PC-3 (cell line): Measurements from ENCODE around the gene CROCC2. TPM values are rescaled to one million over a fixed set of nuclear protein-coding genes. Genes with fewer than 3 reads are reported as not detected.

Source experiments
- ATAC-seq: fragments of 200-7000 bp; cut with Tn5 transposase; 2 replicates; pipeline ENCODE4 v1.9.1; 2020; ENCODE audit warnings: mild to moderate bottlenecking, moderate library complexity
- BruUV-seq: library from RNA; stranded (reverse); fragments of 400-500 nt; replicated peaks from 2 replicates; lab custom pipeline; 2021; lab: Mats Ljungman, UMichigan
- CTCF ChIA-PET: fragments of 300-600 bp; sonication (Branson Sonifier 250); formaldehyde crosslinking; loops from one replicate; lab custom pipeline; 2022; ENCODE audit warnings: antibody characterized with exemption; lab: Charles Lee
- POLR2A ChIA-PET: fragments of 300-600 bp; sonication (Branson Sonifier 250); formaldehyde crosslinking; loops from one replicate; lab custom pipeline; 2022; ENCODE audit warnings: antibody characterized with exemption; ENCODE audit not compliant: unreplicated experiment; lab: Charles Lee
- DNase-seq: peaks from one replicate; pipeline ENCODE4 v3.0.0-alpha.2; 2015
- H2AFZ ChIP-seq: fragments of 300-600 bp; sonication (generic); 2 replicates; pipeline ENCODE4 v1.6.0; 2016; ENCODE audit warnings: antibody characterized with exemption, low read length
- H3F3A ChIP-seq: fragments of 300-600 bp; sonication (generic); one replicate; pipeline ENCODE4 v1.6.0; 2017; ENCODE audit warnings: antibody characterized with exemption, low read length, control low read depth, mild to moderate bottlenecking; ENCODE audit not compliant: unreplicated experiment
- H3K27ac ChIP-seq: fragments of 300-600 bp; sonication (generic); 2 replicates; pipeline ENCODE4 v1.5.1; 2016; ENCODE audit warnings: mild to moderate bottlenecking, low read length
- H3K27me3 ChIP-seq: fragments of 300-600 bp; sonication (generic); 2 replicates; pipeline ENCODE4 v1.6.1; 2016; ENCODE audit warnings: low read length, mixed read lengths
- H3K36me3 ChIP-seq: fragments of 300-600 bp; sonication (generic); 2 replicates; pipeline ENCODE4 v1.6.1; 2016; ENCODE audit warnings: low read depth, mixed run types, low read length, mixed read lengths
- H3K4me1 ChIP-seq: fragments of 300-600 bp; sonication (generic); 2 replicates; pipeline ENCODE4 v1.5.1; 2016; ENCODE audit warnings: low read length; ENCODE audit not compliant: insufficient read depth
- H3K4me2 ChIP-seq: fragments of 300-600 bp; sonication (generic); 2 replicates; pipeline ENCODE4 v1.6.0; 2016; ENCODE audit warnings: low read length
- H3K4me3 ChIP-seq: fragments of 300-600 bp; sonication (generic); 2 replicates; pipeline ENCODE4 v1.5.1; 2016; ENCODE audit warnings: mild to moderate bottlenecking, low read length, mixed read lengths
- H3K79me2 ChIP-seq: fragments of 300-600 bp; sonication (generic); 2 replicates; pipeline ENCODE4 v1.6.1; 2017; ENCODE audit warnings: low read length, mixed read lengths
- H3K9ac ChIP-seq: fragments of 300-600 bp; sonication (generic); 2 replicates; pipeline ENCODE4 v1.6.0; 2016; ENCODE audit warnings: mild to moderate bottlenecking, low read length
- H3K9me2 ChIP-seq: fragments of 300-600 bp; sonication (generic); replicated peaks from 2 replicates; pipeline ENCODE4 v1.6.1; 2016; ENCODE audit warnings: mixed run types, low read length, mixed read lengths
- H3K9me3 ChIP-seq: fragments of 300-600 bp; sonication (generic); 2 replicates; pipeline ENCODE4 v1.6.1; 2016; ENCODE audit warnings: low read length, mixed read lengths
- H4K20me1 ChIP-seq: fragments of 300-600 bp; sonication (generic); 2 replicates; pipeline ENCODE4 v1.6.1; 2016; ENCODE audit warnings: low read length, mixed read lengths
- EZH2 ChIP-seq: fragments of 300-600 bp; sonication (generic); IDR thresholded peaks from one replicate; pipeline ENCODE4 v1.6.1; 2017; ENCODE audit warnings: antibody characterized with exemption, mild to moderate bottlenecking, low read length; ENCODE audit not compliant: unreplicated experiment
- EZH2phosphoT487 ChIP-seq: fragments of 300-600 bp; sonication (generic); IDR thresholded peaks from 2 replicates; pipeline ENCODE4 v1.6.1; 2018; ENCODE audit warnings: mild to moderate bottlenecking, antibody characterized with exemption, low read length, borderline replicate concordance
- intact Hi-C: fragments of 100-400 bp; cut with micrococcal nuclease; formaldehyde crosslinking; loops from 2 replicates; pipeline ENCODE4 v1.9.0; 2023
- total RNA-seq: library from RNA; depleted of rRNA; stranded (reverse); fragments of >200 nt; gene quantifications from 2 replicates; pipeline ENCODE4 v1.2.3, GENCODE V29; 2014
- TF ChIP-seq, protein P1 (sequence below): fragments of 300-600 bp; sonication (generic); conservative IDR thresholded peaks from 2 replicates; pipeline ENCODE4 v1.5.1; 2017; ENCODE audit warnings: antibody characterized with exemption, low read depth, mild to moderate bottlenecking, low read length

The CROCC2 gene
- total RNA-seq, 1 experiment from 2014 or later: not detected

DNA sequence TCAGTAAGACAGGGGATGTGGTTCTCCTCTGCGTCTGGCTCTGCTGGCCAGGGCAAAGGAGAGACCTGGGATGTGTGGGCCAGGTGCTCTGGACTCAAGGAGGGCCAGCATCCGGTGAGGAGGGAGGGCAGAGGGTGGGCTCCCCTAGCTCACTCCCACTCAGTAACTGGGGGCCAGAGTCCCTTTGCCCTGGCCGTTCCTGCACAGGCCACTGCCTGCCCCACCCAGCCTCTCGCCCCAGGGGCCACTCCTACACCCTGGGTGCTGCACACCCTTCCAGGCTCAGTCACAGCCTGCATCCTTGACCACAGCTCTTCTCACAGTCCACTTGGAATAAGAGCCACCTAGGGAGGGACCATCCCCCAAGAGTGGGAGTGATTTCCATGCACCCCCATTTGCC is 133.3 kb downstream of the CROCC2 start:
- no peak for DNase-seq
- Histone ChIP-seq H3K27ac (no peak overlapping the region), H2AFZ (no peak overlapping the region), H3K27me3 (no peaks in the 10 kb centered on the region), H3K36me3 (no peaks in the 10 kb centered on the region), H3F3A (no peaks in the 10 kb centered on the region), H3K4me2 (no peak overlapping the region), H4K20me1 (no peaks in the 10 kb centered on the region), H3K4me3 (no peak overlapping the region), H3K9me3 (no peaks in the 10 kb centered on the region), H3K9ac (no peak overlapping the region), H3K9me2 (no peaks in the 10 kb centered on the region), H3K79me2 (no peaks in the 10 kb centered on the region), H3K4me1 (peaks cover 9% of the 10 kb centered on the region; the same call in 1 of the 2 replicates)
- TF ChIP-seq EZH2 (no peak), EZH2phosphoT487 (no peak)
- TF ChIP-seq, protein P1, sequence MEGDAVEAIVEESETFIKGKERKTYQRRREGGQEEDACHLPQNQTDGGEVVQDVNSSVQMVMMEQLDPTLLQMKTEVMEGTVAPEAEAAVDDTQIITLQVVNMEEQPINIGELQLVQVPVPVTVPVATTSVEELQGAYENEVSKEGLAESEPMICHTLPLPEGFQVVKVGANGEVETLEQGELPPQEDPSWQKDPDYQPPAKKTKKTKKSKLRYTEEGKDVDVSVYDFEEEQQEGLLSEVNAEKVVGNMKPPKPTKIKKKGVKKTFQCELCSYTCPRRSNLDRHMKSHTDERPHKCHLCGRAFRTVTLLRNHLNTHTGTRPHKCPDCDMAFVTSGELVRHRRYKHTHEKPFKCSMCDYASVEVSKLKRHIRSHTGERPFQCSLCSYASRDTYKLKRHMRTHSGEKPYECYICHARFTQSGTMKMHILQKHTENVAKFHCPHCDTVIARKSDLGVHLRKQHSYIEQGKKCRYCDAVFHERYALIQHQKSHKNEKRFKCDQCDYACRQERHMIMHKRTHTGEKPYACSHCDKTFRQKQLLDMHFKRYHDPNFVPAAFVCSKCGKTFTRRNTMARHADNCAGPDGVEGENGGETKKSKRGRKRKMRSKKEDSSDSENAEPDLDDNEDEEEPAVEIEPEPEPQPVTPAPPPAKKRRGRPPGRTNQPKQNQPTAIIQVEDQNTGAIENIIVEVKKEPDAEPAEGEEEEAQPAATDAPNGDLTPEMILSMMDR: no peak
- ATAC-seq: no peak
- ChIA-PET CTCF (no interaction called here), POLR2A (no interaction called here)
- no TSS peak for BruUV-seq
- intact Hi-C loops: no loop called here

DNA sequence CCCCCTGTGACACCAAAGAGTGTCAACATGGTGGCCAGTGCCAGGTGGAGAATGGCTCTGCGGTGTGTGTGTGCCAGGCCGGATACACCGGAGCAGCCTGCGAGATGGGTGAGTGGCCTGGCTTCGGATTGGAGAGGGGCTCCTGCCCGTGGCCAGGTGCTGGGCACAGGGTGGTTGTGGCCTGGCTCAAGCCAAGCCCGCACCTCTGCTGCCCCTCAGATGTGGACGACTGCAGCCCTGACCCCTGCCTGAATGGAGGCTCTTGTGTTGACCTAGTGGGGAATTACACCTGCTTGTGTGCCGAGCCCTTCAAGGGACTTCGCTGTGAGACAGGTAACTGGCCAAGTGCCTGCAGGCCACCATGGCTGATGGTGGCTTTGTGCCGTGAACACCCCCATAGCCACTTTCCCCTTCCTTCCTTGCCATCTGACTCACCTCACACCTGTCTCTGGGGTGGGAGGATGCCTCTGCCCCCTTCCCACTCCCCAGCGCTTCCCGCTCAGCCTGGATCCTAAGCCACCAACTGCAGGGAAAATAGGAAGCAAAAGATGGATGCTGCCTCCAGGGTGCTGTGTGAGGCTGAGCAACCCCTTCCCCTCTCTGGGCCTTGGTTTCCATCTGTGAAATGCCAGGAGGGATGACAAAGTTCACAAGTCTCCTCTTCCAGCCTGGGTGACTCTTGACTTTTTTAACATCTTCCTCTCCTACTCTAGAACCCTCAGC is 134.1 kb downstream of the CROCC2 start:
- Histone ChIP-seq H3F3A (no peaks in the 10 kb centered on the region), H3K36me3 (no peaks in the 10 kb centered on the region), H3K27me3 (no peaks in the 10 kb centered on the region), H4K20me1 (no peaks in the 10 kb centered on the region), H3K27ac (no peak overlapping the region), H3K4me2 (no peak overlapping the region), H3K79me2 (no peaks in the 10 kb centered on the region), H2AFZ (no peak overlapping the region), H3K4me3 (no peak overlapping the region), H3K9me2 (no peaks in the 10 kb centered on the region), H3K9ac (no peak overlapping the region), H3K9me3 (peaks cover 6% of the 10 kb centered on the region), H3K4me1 (peaks cover 9% of the 10 kb centered on the region; the same call in 1 of the 2 replicates)
- intact Hi-C loops: no loop called here
- CTCF ChIA-PET: no interaction called here
- no peak for DNase-seq
- POLR2A ChIA-PET: no interaction called here
- ATAC-seq: no peak
- TF ChIP-seq EZH2phosphoT487: no peak
- TF ChIP-seq, protein P1: no peak
- TF ChIP-seq EZH2: no peak
- BruUV-seq: no TSS peak

DNA sequence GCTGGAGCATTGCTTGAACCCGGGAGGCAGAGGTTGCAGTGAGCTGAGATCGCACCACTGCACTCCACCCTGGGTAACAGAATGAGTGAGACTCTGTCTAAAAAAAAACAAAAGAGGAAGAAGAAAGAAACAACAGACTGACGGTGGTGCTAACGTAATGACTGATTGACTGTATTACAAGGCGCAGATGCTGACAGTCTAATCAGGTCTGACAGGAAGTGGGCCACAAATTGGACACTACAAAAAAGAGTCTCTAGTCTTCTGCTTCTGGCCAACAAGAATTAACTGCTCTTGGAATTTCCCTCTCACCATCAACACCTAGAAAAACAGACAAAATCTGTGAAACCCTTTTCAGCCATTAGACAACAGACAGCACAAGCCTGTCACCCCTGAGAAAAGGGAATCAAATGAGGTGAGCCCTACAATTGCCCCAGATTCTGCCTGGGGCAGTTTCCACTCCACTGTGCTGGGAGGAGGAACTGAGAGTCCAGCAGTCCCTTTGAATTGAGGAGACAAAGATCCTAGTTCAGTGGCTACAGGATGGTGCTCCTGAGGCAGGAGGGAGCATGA is 135.5 kb downstream of the CROCC2 start:
- TF ChIP-seq EZH2phosphoT487 (no peak), EZH2 (no peak)
- TF ChIP-seq, protein P1: no peak
- H3K9me2 ChIP-seq: no peaks in the 10 kb centered on the region
- H2AFZ ChIP-seq: no peak overlapping the region
- H3K9me3 ChIP-seq: peaks cover 14% of the 10 kb centered on the region
- DNase-seq: no peak
- H4K20me1 ChIP-seq: no peaks in the 10 kb centered on the region
- CTCF ChIA-PET: no interaction called here
- POLR2A ChIA-PET: no interaction called here
- H3K79me2 ChIP-seq: no peaks in the 10 kb centered on the region
- no peak overlapping the region for H3K9ac ChIP-seq
- H3K4me1 ChIP-seq: peaks cover 3% of the 10 kb centered on the region; the same call in 1 of the 2 replicates
- no peak for ATAC-seq
- intact Hi-C loops: no loop called here
- no peaks in the 10 kb centered on the region for H3K36me3 ChIP-seq
- H3F3A ChIP-seq: no peaks in the 10 kb centered on the region
- no TSS peak for BruUV-seq
- H3K27me3 ChIP-seq: no peaks in the 10 kb centered on the region
- H3K27ac ChIP-seq: no peak overlapping the region
- H3K4me2 ChIP-seq: no peak overlapping the region
- no peak overlapping the region for H3K4me3 ChIP-seq
